ENCODE measurements around the gene RAPGEF5.

Gene RAPGEF5

GRCh38 chr7:22270371-22270770, 86.6 kb downstream of the RAPGEF5 start:
- Histone ChIP-seq H3K4me3 (ENCODE audit: severe bottlenecking) (no peak overlapping the region), H3K27ac (ENCODE audit: poor library complexity, severe bottlenecking) (no peak overlapping the region), H3K27me3 (ENCODE audit: insufficient read depth, poor library complexity, severe bottlenecking) (no peaks in the 10 kb centered on the region), H3K4me1 (ENCODE audit: insufficient read depth, poor library complexity, severe bottlenecking) (peaks cover 9% of the 10 kb centered on the region), H3K36me3 (ENCODE audit: low read depth) (no peaks in the 10 kb centered on the region), H3K9me3 (ENCODE audit: severe bottlenecking) (no peaks in the 10 kb centered on the region)
- TF ChIP-seq CTCF (IDR thresholded peaks at IDR 0.05; ENCODE audit: poor library complexity, severe bottlenecking) = no peak
- ATAC-seq (ENCODE audit: low read depth) (peak; percentile 31; the same call in 1 of the 3 replicates), DNase-seq (ENCODE audit: low spot score) (no peak)

DNA sequence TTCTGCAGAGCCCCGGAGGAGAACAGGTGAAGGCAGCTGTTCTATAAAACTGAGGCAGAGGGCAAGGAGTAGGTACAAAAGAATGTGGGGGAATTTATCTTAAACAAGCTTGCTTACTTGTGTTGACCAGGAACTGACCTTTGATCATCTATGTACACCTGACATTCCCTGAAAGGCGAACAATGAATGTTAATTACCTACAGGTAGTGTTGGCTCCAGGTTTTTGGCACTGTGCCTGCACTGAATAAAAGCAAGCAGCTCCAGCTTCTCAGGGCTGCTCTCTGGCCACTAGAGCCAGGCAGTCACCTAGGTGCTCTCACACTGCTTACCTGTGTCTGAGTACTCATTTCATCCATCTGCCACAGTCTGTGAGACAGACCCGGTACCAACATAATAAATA, 87.0 kb downstream of the RAPGEF5 start:
- DNase-seq (ENCODE audit: low spot score) = no peak
- H3K4me3 ChIP-seq (ENCODE audit: severe bottlenecking) = no peak overlapping the region
- H3K4me1 ChIP-seq (ENCODE audit: insufficient read depth, poor library complexity, severe bottlenecking) = peaks cover 9% of the 10 kb centered on the region
- no peaks in the 10 kb centered on the region; the same call in 1 of the 2 replicates for H3K36me3 ChIP-seq (ENCODE audit: low read depth)
- no peak for ATAC-seq (ENCODE audit: low read depth)
- no peak overlapping the region for H3K27ac ChIP-seq (ENCODE audit: poor library complexity, severe bottlenecking)
- H3K9me3 ChIP-seq (ENCODE audit: severe bottlenecking) = no peaks in the 10 kb centered on the region
- TF ChIP-seq CTCF (IDR thresholded peaks at IDR 0.05; ENCODE audit: poor library complexity, severe bottlenecking) = no peak
- H3K27me3 ChIP-seq (ENCODE audit: insufficient read depth, poor library complexity, severe bottlenecking) = no peaks in the 10 kb centered on the region

GRCh38 chr7:22268884-22269421, 88.0 kb downstream of the RAPGEF5 start:
- H3K4me1 ChIP-seq (ENCODE audit: insufficient read depth, poor library complexity, severe bottlenecking) = peaks cover 9% of the 10 kb centered on the region
- no peaks in the 10 kb centered on the region; the same call in 1 of the 2 replicates for H3K36me3 ChIP-seq (ENCODE audit: low read depth)
- H3K9me3 ChIP-seq (ENCODE audit: severe bottlenecking) = no peaks in the 10 kb centered on the region
- no peak overlapping the region for H3K4me3 ChIP-seq (ENCODE audit: severe bottlenecking)
- H3K27ac ChIP-seq (ENCODE audit: poor library complexity, severe bottlenecking) = no peak overlapping the region
- ATAC-seq (ENCODE audit: low read depth) = no peak
- DNase-seq (ENCODE audit: low spot score) = no peak
- no peak for TF ChIP-seq CTCF (IDR thresholded peaks at IDR 0.05; ENCODE audit: poor library complexity, severe bottlenecking)
- no peaks in the 10 kb centered on the region for H3K27me3 ChIP-seq (ENCODE audit: insufficient read depth, poor library complexity, severe bottlenecking)

GRCh38 chr7:22267930-22268615, 88.9 kb downstream of the RAPGEF5 start:
- H3K4me3 ChIP-seq (ENCODE audit: severe bottlenecking) = no peak overlapping the region
- no peak overlapping the region for H3K27ac ChIP-seq (ENCODE audit: poor library complexity, severe bottlenecking)
- H3K36me3 ChIP-seq (ENCODE audit: low read depth) = no peaks in the 10 kb centered on the region; the same call in 1 of the 2 replicates
- no peaks in the 10 kb centered on the region for H3K9me3 ChIP-seq (ENCODE audit: severe bottlenecking)
- H3K4me1 ChIP-seq (ENCODE audit: insufficient read depth, poor library complexity, severe bottlenecking) = peaks cover 9% of the 10 kb centered on the region
- DNase-seq (ENCODE audit: low spot score) (no peak), ATAC-seq (ENCODE audit: low read depth) (no peak)
- TF ChIP-seq CTCF (IDR thresholded peaks at IDR 0.05; ENCODE audit: poor library complexity, severe bottlenecking) = no peak
- H3K27me3 ChIP-seq (ENCODE audit: insufficient read depth, poor library complexity, severe bottlenecking) = no peaks in the 10 kb centered on the region

- no peaks in the 10 kb centered on the region for H3K4me1 ChIP-seq (ENCODE audit: insufficient read depth, poor library complexity, severe bottlenecking)
- no peak for DNase-seq (ENCODE audit: low spot score)
- H3K4me3 ChIP-seq (ENCODE audit: severe bottlenecking) = no peak overlapping the region
- H3K27me3 ChIP-seq (ENCODE audit: insufficient read depth, poor library complexity, severe bottlenecking) = no peaks in the 10 kb centered on the region
- TF ChIP-seq CTCF (IDR thresholded peaks at IDR 0.05; ENCODE audit: poor library complexity, severe bottlenecking) = no peak
- ATAC-seq (ENCODE audit: low read depth) = no peak
- H3K36me3 ChIP-seq (ENCODE audit: low read depth) = no peaks in the 10 kb centered on the region; the same call in 1 of the 2 replicates
- no peaks in the 10 kb centered on the region for H3K9me3 ChIP-seq (ENCODE audit: severe bottlenecking)
- H3K27ac ChIP-seq (ENCODE audit: poor library complexity, severe bottlenecking) = no peak overlapping the region
Measured at GRCh38 chr7:22262538-22262937, 94.4 kb downstream of the RAPGEF5 start.

Data from RWPE2 (cell line).